Cardiac septum (tissue), 1 donor: Measurements from ENCODE around the gene CSF2RB. TPM values are rescaled to one million over a fixed set of nuclear protein-coding genes. Genes with fewer than 3 reads are reported as not detected.
"Not testable (repeated sequence)": the region's sequence is repeated elsewhere in the genome, so short reads cannot be mapped to it uniquely, and the experiment has no call there.

Source experiments
- DNase-seq: peaks from one replicate; pipeline ENCODE4 v3.0.0-alpha.2; 2020; ENCODE audit warnings: low spot score
- intact Hi-C: fragments of 100-400 bp; cut with DNase I; formaldehyde crosslinking; loops from one replicate; pipeline ENCODE4 v1.14.0; 2022
- total RNA-seq: library from RNA; stranded (reverse); fragmentation: NEBNext Ultra II Directional; extraction: Animal tissue kit (Norgen Biotek cat#: 25700); gene quantifications from one replicate; pipeline ENCODE4 v1.2.1, GENCODE V29; 2021
- donor health status: DM: no; HTN: no; CAD: no.

CSF2RB gene
- total RNA-seq, 1 donor from 2014 or later, result 4.9 TPM

DNA sequence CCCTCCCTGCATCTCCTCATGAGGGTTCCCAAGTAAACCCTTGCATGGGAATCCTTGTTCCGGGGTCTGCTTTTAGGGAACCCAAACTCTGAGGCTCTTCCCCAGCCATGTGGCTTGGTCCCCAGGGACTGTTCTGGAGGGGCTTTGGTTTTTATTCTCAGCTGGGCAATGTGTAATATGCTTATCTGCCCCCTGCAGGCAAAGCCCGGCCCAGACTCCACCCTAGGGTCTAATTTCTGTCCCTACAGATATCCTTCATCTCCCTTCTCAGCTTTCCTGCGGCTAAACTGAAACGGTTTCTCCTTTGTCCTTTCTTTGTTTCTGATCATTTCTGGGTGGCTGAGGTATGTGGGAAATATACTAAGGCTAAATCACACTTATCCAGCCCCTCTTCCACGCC is 68.7 kb downstream of the CSF2RB start:
- DNase-seq, result no peak
- intact Hi-C loops, result loop anchor here (5.0 kb wide), 1 partner anchor 110 kb away; no protein-coding TSS in a partner anchor

GRCh38 chr22:36985211-36985889 is 71.9 kb downstream of the CSF2RB start:
- intact Hi-C loops, result no loop called here
- DNase-seq, result no peak

- intact Hi-C loops, result no loop called here
- DNase-seq, result no peak
Measured at GRCh38 chr22:36986242-36986821, 72.9 kb downstream of the CSF2RB start.

GRCh38 chr22:36988075-36988832 is 74.8 kb downstream of the CSF2RB start:
- intact Hi-C loops, result no loop called here
- no peak for DNase-seq

DNA sequence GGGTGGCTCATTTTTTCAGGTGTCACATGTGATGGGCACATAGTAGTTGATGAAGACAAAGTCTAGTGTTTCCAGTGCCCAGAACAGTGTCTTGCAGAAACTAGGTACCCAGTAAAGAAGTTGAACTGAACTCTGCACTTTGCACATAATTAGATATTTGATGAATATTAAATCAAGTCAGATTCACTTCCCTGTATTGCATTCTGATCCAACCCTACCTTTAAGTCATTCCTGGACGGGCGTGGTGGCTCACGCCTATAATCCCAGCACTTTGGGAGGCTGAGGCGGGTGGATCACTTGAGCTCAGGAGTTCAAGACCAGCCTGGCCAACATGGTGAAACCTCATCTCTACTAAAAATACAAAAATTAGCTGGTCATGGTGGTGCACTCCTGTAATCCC is 75.6 kb downstream of the CSF2RB start:
- DNase-seq, intact Hi-C loops: not testable (repeated sequence)

Other genes with a start within 250 kb of the CSF2RB start
- not detected for gene CACNG2, start 209.9 kb upstream of the CSF2RB start, total RNA-seq
- 24.7 TPM for gene IFT27, start 137.5 kb upstream of the CSF2RB start, total RNA-seq
- not detected for gene PVALB, start 96.6 kb upstream of the CSF2RB start, total RNA-seq
- 6.1 TPM for gene NCF4, start 52.6 kb upstream of the CSF2RB start, total RNA-seq
- 29.7 TPM for gene TST, start 105.8 kb downstream of the CSF2RB start, total RNA-seq
- 33.5 TPM for gene MPST, start 106.1 kb downstream of the CSF2RB start, total RNA-seq
- gene KCTD17, start 138.1 kb downstream of the CSF2RB start, total RNA-seq, result 50.2 TPM
- not detected for gene TMPRSS6, start 196.1 kb downstream of the CSF2RB start, total RNA-seq
- gene IL2RB, start 236.3 kb downstream of the CSF2RB start, total RNA-seq, result 0.51 TPM